Hematopoietic multipotent progenitor cell (in vitro differentiated cells): ENCODE measurements around the gene MAP3K7CL. TPM values are rescaled to one million over a fixed set of nuclear protein-coding genes. Genes with fewer than 3 reads are reported as not detected.
"Not testable (repeated sequence)": the region's sequence is repeated elsewhere in the genome, so short reads cannot be mapped to it uniquely, and the experiment has no call there.

Experiments used
- DNase-seq, 3 donors: peaks; one replicate each; pipeline ENCODE4 v3.0.0-alpha.2; 2011 to 2015; ENCODE audit warnings: low read depth in 2 of 3, low spot score in 2 of 3
- total RNA-seq: library from RNA; depleted of rRNA; stranded (reverse); fragments of >200 nt; gene quantifications from one replicate; pipeline ENCODE4 v1.2.3, GENCODE V29; 2012

Gene MAP3K7CL
- total RNA-seq, 1 donor = 4.3 TPM

GRCh38 chr21:29125979-29126378, 4.5 kb upstream of the MAP3K7CL start:
- DNase-seq = no peak

- DNase-seq = no peak
Measured at GRCh38 chr21:29133241-29133640, 2.8 kb downstream of the MAP3K7CL start.

GRCh38 chr21:29133796-29134195, 3.4 kb downstream of the MAP3K7CL start:
- no peak for DNase-seq

- DNase-seq = no peak
Measured at GRCh38 chr21:29135481-29135880, 5.0 kb downstream of the MAP3K7CL start.

- no peak for DNase-seq
Measured at GRCh38 chr21:29136033-29136432, 5.6 kb downstream of the MAP3K7CL start.

- DNase-seq = no peak
Measured at GRCh38 chr21:29144736-29145353, 14.4 kb downstream of the MAP3K7CL start.

- peak in 1 of 3 donors; percentile 41 for DNase-seq
Measured at GRCh38 chr21:29145354-29145782, 14.9 kb downstream of the MAP3K7CL start.

GRCh38 chr21:29145852-29146453, 15.5 kb downstream of the MAP3K7CL start:
- no peak for DNase-seq

GRCh38 chr21:29146726-29147125, 16.3 kb downstream of the MAP3K7CL start:
- DNase-seq = no peak

GRCh38 chr21:29148530-29148929, 18.1 kb downstream of the MAP3K7CL start:
- no peak for DNase-seq

- DNase-seq = no peak
Measured at GRCh38 chr21:29149808-29150425, 19.5 kb downstream of the MAP3K7CL start.

- DNase-seq = no peak
Measured at GRCh38 chr21:29151931-29152330, 21.5 kb downstream of the MAP3K7CL start.

GRCh38 chr21:29152916-29153315, 22.5 kb downstream of the MAP3K7CL start:
- DNase-seq = no peak

GRCh38 chr21:29154270-29154669, 23.8 kb downstream of the MAP3K7CL start:
- DNase-seq = no peak

GRCh38 chr21:29155118-29155932, 24.9 kb downstream of the MAP3K7CL start:
- no peak for DNase-seq

GRCh38 chr21:29155933-29156260, 25.5 kb downstream of the MAP3K7CL start:
- no peak for DNase-seq

- no peak for DNase-seq
Measured at GRCh38 chr21:29157080-29157479, 26.6 kb downstream of the MAP3K7CL start.

GRCh38 chr21:29159842-29160241, 29.4 kb downstream of the MAP3K7CL start:
- no peak for DNase-seq

GRCh38 chr21:29162825-29163224, 32.4 kb downstream of the MAP3K7CL start:
- not testable (repeated sequence) for DNase-seq

GRCh38 chr21:29163341-29164115, 33.1 kb downstream of the MAP3K7CL start:
- DNase-seq = no peak
